H1 (cell line): Measurements from ENCODE around the gene ADAD2. TPM values are rescaled to one million over a fixed set of nuclear protein-coding genes. Genes with fewer than 3 reads are reported as not detected.
"Not testable (repeated sequence)": the region's sequence is repeated elsewhere in the genome, so short reads cannot be mapped to it uniquely, and the experiment has no call there.

Source experiments
- CTCF ChIA-PET: fragments of 300-600 bp; sonication (Branson Sonifier 250); formaldehyde crosslinking; loops from one replicate; lab custom pipeline; 2021; ENCODE audit not compliant: partially characterized antibody; lab: Charles Lee
- POLR2A ChIA-PET: fragments of 300-600 bp; sonication (Branson Sonifier 250); formaldehyde crosslinking; loops from one replicate; lab custom pipeline; 2021; ENCODE audit warnings: inconsistent platforms; ENCODE audit not compliant: partially characterized antibody; lab: Charles Lee
- DNase-seq, 2 experiments: peaks; one replicate each; pipeline versions ENCODE4 v3.0.0 to v3.0.0-alpha.2; 2010 to 2022; ENCODE audit warnings: low spot score in 2 of 2, low read depth in 1 of 2, mixed read lengths in 1 of 2
- FAIRE-seq: peaks from 2 replicates; lab custom pipeline; 2011; peaks lifted over from hg19 to GRCh38; lab: Jason Lieb, UNC
- H2AFZ ChIP-seq: 2 replicates; pipeline ENCODE4 v1.8.1; 2012; ENCODE audit warnings: low read length, inconsistent platforms
- H2AK5ac ChIP-seq: 2 replicates; pipeline ENCODE4 v1.6.1; 2013; ENCODE audit warnings: low read depth, low read length
- H2BK120ac ChIP-seq: replicated peaks from 2 replicates; pipeline ENCODE3; 2013; ENCODE audit warnings: low read depth, low read length, inconsistent platforms
- H2BK12ac ChIP-seq: 2 replicates; pipeline ENCODE4 v1.6.1; 2013; ENCODE audit warnings: low read depth, low read length
- H2BK15ac ChIP-seq: 2 replicates; pipeline ENCODE4 v1.6.1; 2013; ENCODE audit warnings: low read length
- H2BK20ac ChIP-seq: 2 replicates; pipeline ENCODE4 v1.6.1; 2013; ENCODE audit warnings: low read length
- H2BK5ac ChIP-seq: 2 replicates; pipeline ENCODE4 v1.6.1; 2013; ENCODE audit warnings: low read depth, low read length
- H3K14ac ChIP-seq: 2 replicates; pipeline ENCODE4 v1.6.1; 2013; ENCODE audit warnings: inconsistent platforms; ENCODE audit not compliant: insufficient read length
- H3K18ac ChIP-seq: 2 replicates; pipeline ENCODE4 v1.6.1; 2013; ENCODE audit warnings: low read length; ENCODE audit errors: extremely low read depth
- H3K23ac ChIP-seq: 2 replicates; pipeline ENCODE4 v1.6.1; 2013; ENCODE audit warnings: inconsistent platforms; ENCODE audit not compliant: insufficient read length
- H3K23me2 ChIP-seq: 2 replicates; pipeline ENCODE4 v1.6.1; 2013; ENCODE audit warnings: low read depth, low read length
- H3K27ac ChIP-seq: 2 replicates; pipeline ENCODE4 v1.6.1; 2011; ENCODE audit warnings: low read depth, low read length, inconsistent platforms
- H3K27me3 ChIP-seq, 4 experiments: replicated peaks in 1 of 4; 1 replicate in 1 of 4; 2 replicates in 3 of 4; pipeline versions ENCODE4 v1.6.1 to v1.8.1; 2011 to 2013; ENCODE audit warnings: low read length in 3 of 4, mild to moderate bottlenecking in 3 of 4, inconsistent platforms in 2 of 4, mixed read lengths in 2 of 4, moderate library complexity in 1 of 4; ENCODE audit not compliant: control insufficient read depth in 3 of 4, insufficient read depth in 3 of 4; ENCODE audit errors: extremely low read depth in 1 of 4
- H3K36me3 ChIP-seq, 4 experiments: 2 replicates each; pipeline versions ENCODE4 v1.6.1 to v1.8.1; 2011 to 2013; ENCODE audit warnings: mild to moderate bottlenecking in 4 of 4, low read length in 3 of 4, moderate library complexity in 2 of 4, control low read depth in 1 of 4, inconsistent platforms in 1 of 4; ENCODE audit not compliant: insufficient read depth in 4 of 4, control insufficient read depth in 2 of 4
- H3K4ac ChIP-seq: replicated peaks from 2 replicates; pipeline ENCODE3; 2013; ENCODE audit warnings: low read length, low read depth, mixed read lengths, inconsistent platforms; ENCODE audit not compliant: insufficient read length
- H3K4me1 ChIP-seq, 4 experiments: replicated peaks in 1 of 4; 1 replicate in 1 of 4; 2 replicates in 3 of 4; pipeline versions ENCODE4 v1.6.1 to v1.8.1; 2011 to 2013; ENCODE audit warnings: low read length in 3 of 4, inconsistent platforms in 2 of 4, mixed read lengths in 1 of 4; ENCODE audit not compliant: insufficient read depth in 4 of 4, control insufficient read depth in 3 of 4
- H3K4me2 ChIP-seq, 2 experiments: 2 replicates each; pipeline versions ENCODE4 v1.6.1 to v1.8.1; 2011 to 2013; ENCODE audit warnings: low read depth in 2 of 2, low read length in 2 of 2, control low read depth in 1 of 2, inconsistent platforms in 1 of 2, mild to moderate bottlenecking in 1 of 2; ENCODE audit not compliant: insufficient read depth in 1 of 2
- H3K4me3 ChIP-seq, 4 experiments: fragments of 200-600, 300-600 bp in 1 of 4; sonication (generic), shearing (Covaris generic), sonication (Bioruptor Twin) in 1 of 4; 2 replicates each; pipeline versions ENCODE4 v1.5.1 to v1.8.1; 2011 to 2016; ENCODE audit warnings: low read length in 4 of 4, low read depth in 3 of 4, control low read depth in 2 of 4, inconsistent platforms in 2 of 4, mild to moderate bottlenecking in 2 of 4, mixed read lengths in 1 of 4, moderate library complexity in 1 of 4; ENCODE audit not compliant: insufficient read depth in 2 of 4; ENCODE audit errors: extremely low read depth in 1 of 4
- H3K56ac ChIP-seq: replicated peaks from 2 replicates; pipeline ENCODE3; 2013; ENCODE audit warnings: low read depth, mild to moderate bottlenecking, mixed read lengths, low read length, inconsistent platforms; ENCODE audit not compliant: insufficient read length
- H3K79me1 ChIP-seq: 2 replicates; pipeline ENCODE4 v1.6.1; 2013; ENCODE audit warnings: low read depth, low read length, control low read depth
- H3K79me2 ChIP-seq, 2 experiments: 2 replicates each; pipeline versions ENCODE4 v1.6.1 to v1.8.1; 2012 to 2013; ENCODE audit warnings: low read length in 2 of 2, mild to moderate bottlenecking in 2 of 2, inconsistent platforms in 1 of 2; ENCODE audit not compliant: insufficient read depth in 2 of 2, control insufficient read depth in 1 of 2
- H3K9ac ChIP-seq, 4 experiments: replicated peaks in 1 of 4; 1 replicate in 1 of 4; 2 replicates in 3 of 4; pipeline versions ENCODE4 v1.6.1 to v1.8.1; 2011 to 2013; ENCODE audit warnings: low read depth in 3 of 4, low read length in 3 of 4, control low read depth in 2 of 4, mild to moderate bottlenecking in 2 of 4, moderate library complexity in 2 of 4, inconsistent platforms in 1 of 4; ENCODE audit errors: extremely low read depth in 1 of 4
- H3K9me3 ChIP-seq, 2 experiments: 2 replicates each; pipeline versions ENCODE4 v1.6.1 to v1.8.1; 2012 to 2013; ENCODE audit warnings: mild to moderate bottlenecking in 2 of 2, moderate library complexity in 2 of 2, control low read depth in 1 of 2, inconsistent platforms in 1 of 2, low read depth in 1 of 2, low read length in 1 of 2, mixed read lengths in 1 of 2; ENCODE audit not compliant: insufficient read depth in 2 of 2
- H4K20me1 ChIP-seq, 2 experiments: replicated peaks in 1 of 2; 2 replicates each; pipeline versions ENCODE3 to v1.8.1; 2011 to 2013; ENCODE audit warnings: inconsistent platforms in 2 of 2, low read length in 2 of 2, mild to moderate bottlenecking in 1 of 2; ENCODE audit not compliant: insufficient read depth in 2 of 2, control insufficient read depth in 1 of 2
- H4K5ac ChIP-seq: 2 replicates; pipeline ENCODE4 v1.6.1; 2013; ENCODE audit warnings: low read length, low read depth, mixed read lengths, inconsistent platforms; ENCODE audit not compliant: insufficient read length
- H4K8ac ChIP-seq: 2 replicates; pipeline ENCODE4 v1.8.0; 2013; ENCODE audit warnings: mild to moderate bottlenecking, moderate library complexity, low read length, inconsistent platforms; ENCODE audit not compliant: insufficient read depth; ENCODE audit errors: extremely low read depth
- H4K91ac ChIP-seq: replicated peaks from 2 replicates; pipeline ENCODE3; 2013; ENCODE audit warnings: low read length, mixed read lengths, inconsistent platforms; ENCODE audit not compliant: insufficient read length
- ATF2 ChIP-seq: IDR thresholded peaks from 2 replicates; pipeline ENCODE4 v1.6.1; 2012; ENCODE audit warnings: low read length, inconsistent platforms
- NANOG ChIP-seq: IDR thresholded peaks from 2 replicates; pipeline ENCODE4 v1.6.1; 2011; ENCODE audit warnings: low read length, low read depth, mild to moderate bottlenecking, inconsistent platforms; ENCODE audit not compliant: insufficient read depth, poor library complexity, severe bottlenecking
- POLR2AphosphoS5 ChIP-seq: IDR thresholded peaks from 2 replicates; pipeline ENCODE4 v1.6.1; 2011; ENCODE audit warnings: low read depth, low read length
- SIN3A ChIP-seq, 2 experiments: IDR thresholded peaks in 1 of 2; conservative IDR thresholded peaks in 1 of 2; 2 replicates each; pipeline ENCODE4 v1.6.1; 2011 to 2012; ENCODE audit warnings: low read length in 2 of 2, improper control_type of control experiment in 1 of 2, low read depth in 1 of 2, mild to moderate bottlenecking in 1 of 2
- WGBS, 2 experiments: shearing (Covaris generic) in 1 of 2; methylation state at CpG; one replicate each; pipeline versions ENCODE4 v1.1.6 to v1.1.7; 2013 to 2015; ENCODE audit warnings: low lambda C conversion rate in 2 of 2, mixed read lengths in 2 of 2, inconsistent platforms in 1 of 2, low coverage in 1 of 2, missing lambda C conversion rate in 1 of 2; ENCODE audit not compliant: insufficient replicate concordance in 2 of 2, insufficient coverage in 1 of 2, insufficient read length in 1 of 2; ENCODE audit errors: extremely low coverage in 1 of 2, missing lambda C conversion rate in 1 of 2; 5-methylcytosine and 5-hydroxymethylcytosine counted together
- polyA plus RNA-seq, 7 experiments: library from polyadenylated mRNA; depleted of rRNA in 3 of 7; stranded (reverse) in 5 of 7; unstranded in 2 of 7; fragments of >200 nt in 5 of 7; fragments of 200-250 nt in 2 of 7; gene quantifications; 1 replicate in 5 of 7; 2 replicates in 1 of 7; 4 replicates in 1 of 7; pipeline versions ENCODE4 v1.2.1 to v1.2.3, GENCODE V29; 2011 to 2013; ENCODE audit warnings: missing spikeins in 2 of 7, mixed read lengths in 2 of 7
- total RNA-seq: library from RNA; stranded (reverse); fragmentation: NEBNext Ultra II Directional; extraction: Animal tissue kit (Norgen Biotek cat#: 25700); gene quantifications from 2 replicates; pipeline ENCODE4 v1.2.1, GENCODE V29; 2021

Gene ADAD2
- total and polyA plus RNA-seq, 2 of the 8 experiments (the other 6 are each of a cell fraction or from before 2014, with no cell fraction given): 1.2 to 1.3 TPM

GRCh38 chr16:84215531-84215930, 24.6 kb downstream of the ADAD2 start (continued):
- TF ChIP-seq SIN3A (conservative IDR thresholded peaks at IDR 0.05 in 1 of 2, IDR thresholded peaks at IDR 0.05 in 1 of 2; ENCODE audit: low read depth in 1 of 2, low read length in 2 of 2) (no peak), ATF2 (no peak), NANOG (no peak), POLR2AphosphoS5 (no peak)

DNA sequence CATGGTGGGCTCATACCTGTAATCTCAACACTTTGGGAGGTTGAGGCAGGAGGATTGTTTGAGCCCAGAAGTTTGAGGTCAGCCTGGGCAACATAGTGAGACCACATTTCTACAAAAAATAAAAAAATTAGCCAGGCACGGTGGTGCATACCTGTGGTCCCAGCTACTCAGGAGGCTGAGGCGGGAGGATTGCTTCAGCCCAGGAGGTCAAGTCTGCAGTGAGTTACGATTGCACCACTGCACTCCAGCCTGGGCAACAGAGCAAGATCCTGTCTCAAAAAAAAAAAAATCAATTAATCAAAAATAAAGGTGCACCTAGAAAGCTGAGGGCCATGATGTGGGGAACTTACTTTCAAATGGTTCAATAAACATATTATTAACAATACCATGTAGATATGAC, 25.2 kb downstream of the ADAD2 start:
- H3K23ac ChIP-seq, H3K79me2 ChIP-seq, H2AFZ ChIP-seq, H3K4me1 ChIP-seq, H4K8ac ChIP-seq, H3K4ac ChIP-seq, H3K4me3 ChIP-seq, H3K79me1 ChIP-seq, DNase-seq, H4K91ac ChIP-seq, FAIRE-seq, H2AK5ac ChIP-seq, H2BK20ac ChIP-seq, H2BK5ac ChIP-seq, H2BK12ac ChIP-seq, H3K27me3 ChIP-seq, POLR2A ChIA-PET, H4K5ac ChIP-seq, H3K14ac ChIP-seq, H4K20me1 ChIP-seq, H3K9ac ChIP-seq, H3K18ac ChIP-seq, H3K56ac ChIP-seq, H3K4me2 ChIP-seq, H3K23me2 ChIP-seq, H2BK120ac ChIP-seq, H3K36me3 ChIP-seq, H3K27ac ChIP-seq, H2BK15ac ChIP-seq, H3K9me3 ChIP-seq: not testable (repeated sequence)
- CTCF ChIA-PET: interaction anchor here (0.6 to 1.3 kb wide), 2 partner anchors 10 to 24 kb away, joined by 3 to 4 read pairs; no protein-coding TSS in a partner anchor
- 88% methylated on average over 3 of the region's 3 CpGs; no CpG with 5 or more reads in 1 of the 2 experiments for WGBS, 2 experiments
